ENCODE measurements around the gene LCE2C. TPM values are rescaled to one million over a fixed set of nuclear protein-coding genes. Genes with fewer than 3 reads are reported as not detected.

Gene LCE2C
- polyA plus RNA-seq, 1 of the 3 experiments (the other 2 are of a cell fraction) = not detected

GRCh38 chr1:152697701-152698600 is 22.9 kb downstream of the LCE2C start, which contains the start of gene LCE2A:
LCE2A (plus strand) TSS chr1:152698345; CDS start chr1:152698902, 557 bp downstream.
- Histone ChIP-seq H3K9me3 (no peaks in the 10 kb centered on the region), H3K4me3 (ENCODE audit: low read depth in 2 of 2, low read length in 1 of 2) (no peak within 1 kb of the TSS), H3K27me3 (ENCODE audit: insufficient read depth) (no peaks in the 10 kb centered on the region), H3K36me3 (replicated peaks in 1 of 2; ENCODE audit: control insufficient read depth in 1 of 2, insufficient read depth in 2 of 2, low read length in 1 of 2) (no peaks in the 10 kb centered on the region), H4K20me1 (ENCODE audit: insufficient read depth) (no peaks in the 10 kb centered on the region), H3K4me1 (ENCODE audit: control insufficient read depth in 1 of 2, insufficient read depth in 2 of 2, low read depth in 1 of 2, low read length in 1 of 2) (no peaks in the 10 kb centered on the region), H3K4me2 (no peak within 1 kb of the TSS), H3K9ac (no peak within 1 kb of the TSS), H3K79me2 (ENCODE audit: insufficient read depth) (no peaks in the 10 kb centered on the region), H3K27ac (ENCODE audit: low read depth in 2 of 2, low read length in 1 of 2) (no peak within 1 kb of the TSS), H3K9me2 (no peaks in the 10 kb centered on the region), H3F3A (replicated peaks; ENCODE audit: insufficient read depth) (no peaks in the 10 kb centered on the region), H2AFZ (ENCODE audit: low read depth) (no peak within 1 kb of the TSS)
- DNase-seq = no peak
- POLR2A ChIA-PET = no interaction called here
- WGBS (ENCODE audit: low lambda C conversion rate) = 0% methylated on average over 4 of the region's 4 CpGs
- no peak for TF ChIP-seq GATA2 (CRISPR knock-in tag; IDR thresholded peaks at IDR 0.05)
- TF ChIP-seq REST (IDR thresholded peaks at IDR 0.05; ENCODE audit: low read depth, low read length) = no peak
- CTCF ChIA-PET = interaction anchor here (1.4 kb wide), 1 partner anchor 12 kb away, joined by 5 read pairs; no protein-coding TSS in a partner anchor

GRCh38 chr1:152699746-152700145 is 24.7 kb downstream of the LCE2C start:
- H3K4me2 ChIP-seq = no peak overlapping the region
- DNase-seq = no peak

GRCh38 chr1:152707860-152708259 is 32.8 kb downstream of the LCE2C start, which contains the start of gene LCE4A:
LCE4A (plus strand) TSS chr1:152708160; CDS start chr1:152709076, 916 bp downstream.
- Histone ChIP-seq H3K4me1 (ENCODE audit: control insufficient read depth in 1 of 2, insufficient read depth in 2 of 2, low read depth in 1 of 2, low read length in 1 of 2) (no peaks in the 10 kb centered on the region), H3K9me3 (no peaks in the 10 kb centered on the region), H3F3A (replicated peaks; ENCODE audit: insufficient read depth) (no peaks in the 10 kb centered on the region), H3K79me2 (ENCODE audit: insufficient read depth) (no peaks in the 10 kb centered on the region), H3K36me3 (replicated peaks in 1 of 2; ENCODE audit: control insufficient read depth in 1 of 2, insufficient read depth in 2 of 2, low read length in 1 of 2) (no peaks in the 10 kb centered on the region), H4K20me1 (ENCODE audit: insufficient read depth) (no peaks in the 10 kb centered on the region), H3K27me3 (ENCODE audit: insufficient read depth) (no peaks in the 10 kb centered on the region), H3K27ac (ENCODE audit: low read depth in 2 of 2, low read length in 1 of 2) (no peak within 1 kb of the TSS), H3K9me2 (no peaks in the 10 kb centered on the region), H3K4me3 (ENCODE audit: low read depth in 2 of 2, low read length in 1 of 2) (no peak within 1 kb of the TSS), H3K9ac (no peak within 1 kb of the TSS), H2AFZ (ENCODE audit: low read depth) (no peak within 1 kb of the TSS), H3K4me2 (no peak within 1 kb of the TSS)
- ChIA-PET CTCF (no interaction called here), POLR2A (no interaction called here)
- DNase-seq = no peak
- 10% methylated on average over 2 of the region's 2 CpGs for WGBS (ENCODE audit: low lambda C conversion rate)
- TF ChIP-seq USF1 (IDR thresholded peaks at IDR 0.05; ENCODE audit: borderline replicate concordance, low read depth) = no peak
- no peak for TF ChIP-seq FOXM1 (IDR thresholded peaks at IDR 0.05; ENCODE audit: low read depth)
- TF ChIP-seq ZBTB33 (IDR thresholded peaks at IDR 0.05; ENCODE audit: borderline replicate concordance, low read depth) = no peak
- no peak for TF ChIP-seq TCF12 (IDR thresholded peaks at IDR 0.05)
- TF ChIP-seq FOSL2 (IDR thresholded peaks at IDR 0.05; ENCODE audit: borderline replicate concordance, low read depth) = no peak
- no peak for TF ChIP-seq REST (IDR thresholded peaks at IDR 0.05; ENCODE audit: low read depth, low read length)
- TF ChIP-seq YY1 (IDR thresholded peaks at IDR 0.05; ENCODE audit: low read depth) = no peak

More at GRCh38 chr1:152699746-152700145, 24.7 kb downstream of the LCE2C start:
- Histone ChIP-seq H3K9me2 (no peaks in the 10 kb centered on the region), H3F3A (replicated peaks; ENCODE audit: insufficient read depth) (no peaks in the 10 kb centered on the region), H3K27ac (ENCODE audit: low read depth in 2 of 2, low read length in 1 of 2) (no peak overlapping the region), H4K20me1 (ENCODE audit: insufficient read depth) (no peaks in the 10 kb centered on the region), H3K4me3 (ENCODE audit: low read depth in 2 of 2, low read length in 1 of 2) (no peak overlapping the region), H3K9me3 (no peaks in the 10 kb centered on the region), H3K4me1 (ENCODE audit: control insufficient read depth in 1 of 2, insufficient read depth in 2 of 2, low read depth in 1 of 2, low read length in 1 of 2) (no peaks in the 10 kb centered on the region), H3K79me2 (ENCODE audit: insufficient read depth) (no peaks in the 10 kb centered on the region), H3K36me3 (replicated peaks in 1 of 2; ENCODE audit: control insufficient read depth in 1 of 2, insufficient read depth in 2 of 2, low read length in 1 of 2) (no peaks in the 10 kb centered on the region), H3K9ac (no peak overlapping the region), H2AFZ (ENCODE audit: low read depth) (no peak overlapping the region), H3K27me3 (ENCODE audit: insufficient read depth) (no peaks in the 10 kb centered on the region)
- POLR2A ChIA-PET = no interaction called here
- CTCF ChIA-PET = no interaction called here
- 4% methylated on average over 4 of the region's 4 CpGs for WGBS (ENCODE audit: low lambda C conversion rate)
- TF ChIP-seq CHD2 (IDR thresholded peaks at IDR 0.05; ENCODE audit: low read length, partially characterized antibody) (no peak), MXI1 (IDR thresholded peaks at IDR 0.05; ENCODE audit: low read depth, low read length) (no peak), JUND (IDR thresholded peaks at IDR 0.05) (no peak)

All from SK-N-SH (cell line).